ENCODE results near the gene SEMA5A.

GRCh38 chr5:9524941-9525340, 20.9 kb downstream of the SEMA5A start:
- TF ChIP-seq CTCF (IDR thresholded peaks at IDR 0.05; ENCODE audit: insufficient read depth, low read length) (no peak), POLR2AphosphoS5 (IDR thresholded peaks at IDR 0.05; ENCODE audit: low read depth) (no peak)
